SK-N-SH (cell line): ENCODE data around the gene MALAT1. TPM values are rescaled to one million over a fixed set of nuclear protein-coding genes. Genes with fewer than 3 reads are reported as not detected.

Experiments
- CTCF ChIA-PET: fragments of 300-600, 350-600 bp; formaldehyde crosslinking; extraction: SDS; loops from one replicate; lab custom pipeline; 2021; lab: Yijun Ruan, JAX
- POLR2A ChIA-PET: fragments of 350-600 bp; sonication (Branson Sonifier 250); formaldehyde crosslinking; extraction: SDS; loops from one replicate; lab custom pipeline; 2020; ENCODE audit warnings: antibody characterized with exemption, inconsistent platforms; lab: Yijun Ruan, JAX
- DNase-seq: peaks from one replicate; pipeline ENCODE4 v3.0.0; 2012
- H2AFZ ChIP-seq: fragments of 200-600 bp; sonication (generic); 2 replicates; pipeline ENCODE4 v1.8.1; 2016; ENCODE audit warnings: antibody characterized with exemption, mild to moderate bottlenecking, low read depth
- H3F3A ChIP-seq: fragments of 200-600 bp; sonication (generic); replicated peaks from 2 replicates; pipeline ENCODE3; 2016; ENCODE audit warnings: antibody characterized with exemption, mild to moderate bottlenecking; ENCODE audit not compliant: insufficient read depth
- H3K27ac ChIP-seq, 2 experiments: fragments of 200-500 bp in 1 of 2; fragments of 200-600 bp in 1 of 2; sonication (Bioruptor generic) in 1 of 2; sonication (generic), shearing (Covaris generic) in 1 of 2; 2 replicates each; pipeline versions ENCODE4 v1.5.1 to v1.6.1; 2014 to 2016; ENCODE audit warnings: low read depth in 2 of 2, inconsistent platforms in 1 of 2, low read length in 1 of 2, mild to moderate bottlenecking in 1 of 2, mixed read lengths in 1 of 2
- H3K27me3 ChIP-seq: fragments of 200-600 bp; sonication (generic), shearing (Covaris generic); 2 replicates; pipeline ENCODE4 v1.6.1; 2016; ENCODE audit warnings: mixed run types; ENCODE audit not compliant: insufficient read depth
- H3K36me3 ChIP-seq, 2 experiments: fragments of 200-500 bp in 1 of 2; fragments of 200-600 bp in 1 of 2; sonication (Bioruptor generic) in 1 of 2; sonication (generic) in 1 of 2; replicated peaks in 1 of 2; 2 replicates each; pipeline versions ENCODE3 to v1.5.1; 2014 to 2016; ENCODE audit warnings: low read length in 1 of 2, mild to moderate bottlenecking in 1 of 2; ENCODE audit not compliant: insufficient read depth in 2 of 2, control insufficient read depth in 1 of 2
- H3K4me1 ChIP-seq, 2 experiments: fragments of 200-500 bp in 1 of 2; fragments of 200-600 bp in 1 of 2; sonication (Bioruptor generic) in 1 of 2; sonication (generic), shearing (Covaris generic) in 1 of 2; 2 replicates each; pipeline versions ENCODE4 v1.5.1 to v1.6.1; 2014 to 2016; ENCODE audit warnings: low read depth in 1 of 2, low read length in 1 of 2, mixed run types in 1 of 2; ENCODE audit not compliant: insufficient read depth in 2 of 2, control insufficient read depth in 1 of 2
- H3K4me2 ChIP-seq: fragments of 200-600 bp; sonication (generic), shearing (Covaris generic); 2 replicates; pipeline ENCODE4 v1.6.1; 2017; ENCODE audit warnings: mixed run types
- H3K4me3 ChIP-seq, 2 experiments: fragments of 200-500 bp in 1 of 2; fragments of 200-600 bp in 1 of 2; sonication (Bioruptor generic) in 1 of 2; sonication (generic), shearing (Covaris generic) in 1 of 2; 2 replicates each; pipeline versions ENCODE4 v1.5.1 to v1.8.1; 2014 to 2016; ENCODE audit warnings: low read depth in 2 of 2, inconsistent platforms in 1 of 2, low read length in 1 of 2, mild to moderate bottlenecking in 1 of 2, mixed read lengths in 1 of 2, moderate library complexity in 1 of 2
- H3K79me2 ChIP-seq: fragments of 200-600 bp; sonication (generic); 2 replicates; pipeline ENCODE4 v1.8.1; 2017; ENCODE audit warnings: mild to moderate bottlenecking; ENCODE audit not compliant: insufficient read depth
- H3K9ac ChIP-seq: fragments of 200-600 bp; sonication (generic); 2 replicates; pipeline ENCODE4 v1.6.1; 2017; ENCODE audit warnings: mixed run types
- H3K9me2 ChIP-seq: fragments of 200-600 bp; sonication (generic); 2 replicates; pipeline ENCODE4 v1.6.1; 2017; ENCODE audit warnings: mixed run types
- H3K9me3 ChIP-seq: fragments of 200-600 bp; sonication (generic); 2 replicates; pipeline ENCODE4 v1.6.1; 2017; ENCODE audit warnings: mixed run types, mild to moderate bottlenecking, moderate library complexity
- H4K20me1 ChIP-seq: fragments of 200-600 bp; sonication (generic); 2 replicates; pipeline ENCODE4 v1.6.1; 2017; ENCODE audit warnings: mild to moderate bottlenecking, mixed run types; ENCODE audit not compliant: insufficient read depth
- EP300 ChIP-seq, 2 experiments: IDR thresholded peaks; 2 replicates each; pipeline versions ENCODE4 v1.4.0 to v1.6.1; 2012; ENCODE audit warnings: borderline replicate concordance in 1 of 2, low read depth in 1 of 2, low read length in 1 of 2
- MEF2A ChIP-seq: IDR thresholded peaks from 2 replicates; pipeline ENCODE4 v1.4.0; 2012; ENCODE audit warnings: low read depth, borderline replicate concordance
- NRF1 ChIP-seq: IDR thresholded peaks from 2 replicates; pipeline ENCODE4 v1.6.1; 2012; ENCODE audit warnings: low read depth, mild to moderate bottlenecking, low read length
- POLR2AphosphoS5 ChIP-seq: IDR thresholded peaks from 2 replicates; pipeline ENCODE4 v1.6.1; 2012; ENCODE audit warnings: low read depth, low read length
- RAD21 ChIP-seq: IDR thresholded peaks from 2 replicates; pipeline ENCODE4 v1.6.1; 2012; ENCODE audit warnings: mild to moderate bottlenecking, low read length
- RFX5 ChIP-seq: IDR thresholded peaks from 2 replicates; pipeline ENCODE4 v1.6.1; 2012; ENCODE audit warnings: mild to moderate bottlenecking, improper control_type of control experiment, low read length
- RXRA ChIP-seq: IDR thresholded peaks from 2 replicates; pipeline ENCODE4 v1.4.0; 2012; ENCODE audit warnings: low read depth, mild to moderate bottlenecking, borderline replicate concordance
- SIN3A ChIP-seq: IDR thresholded peaks from 2 replicates; pipeline ENCODE4 v1.6.1; 2012; ENCODE audit warnings: low read depth, mild to moderate bottlenecking, low read length, moderate library complexity, borderline replicate concordance
- TAF1 ChIP-seq: IDR thresholded peaks from 2 replicates; pipeline ENCODE4 v1.6.1; 2012; ENCODE audit warnings: low read depth, mild to moderate bottlenecking, low read length, moderate library complexity, borderline replicate concordance
- TEAD4 ChIP-seq: IDR thresholded peaks from 2 replicates; pipeline ENCODE4 v1.4.0; 2012; ENCODE audit warnings: mild to moderate bottlenecking, borderline replicate concordance; ENCODE audit not compliant: insufficient read depth
- USF2 ChIP-seq: fragments of 150-350 bp; IDR thresholded peaks from 2 replicates; pipeline ENCODE4 v1.6.1; 2017; ENCODE audit warnings: antibody characterized with exemption, low read length, low read depth, borderline replicate concordance
- WGBS: methylation state at CpG from one replicate; pipeline ENCODE4 v1.1.6; 2017; ENCODE audit warnings: low lambda C conversion rate; 5-methylcytosine and 5-hydroxymethylcytosine counted together
- polyA plus RNA-seq, 3 experiments: library from polyadenylated mRNA; depleted of rRNA; stranded (reverse); fragments of >200 nt; gene quantifications; 2 replicates each; pipeline ENCODE4 v1.2.3, GENCODE V29; 2012
- TF ChIP-seq, protein P1 (sequence below): IDR thresholded peaks from 2 replicates; pipeline ENCODE4 v1.4.0; 2012; ENCODE audit warnings: low read depth

MALAT1 gene
- polyA plus RNA-seq, 1 of the 3 experiments (the other 2 are of a cell fraction) = 285 TPM

- no peak overlapping the region for H2AFZ ChIP-seq
- H3K4me1 ChIP-seq = peaks cover 0 to 8% of the 10 kb centered on the region in 2 experiments; a peak in 1 of 4 replicates
- no peak for DNase-seq
- no peaks in the 10 kb centered on the region for H3K27me3 ChIP-seq
- no peaks in the 10 kb centered on the region for H4K20me1 ChIP-seq
- TF ChIP-seq RFX5 (no peak), POLR2AphosphoS5 (no peak), RAD21 (no peak), RXRA (no peak), MEF2A (no peak), EP300 (IDR thresholded peaks at IDR 0.05; ENCODE audit: borderline replicate concordance in 1 of 2, low read depth in 1 of 2, low read length in 1 of 2) (no peak), NRF1 (no peak)
- POLR2A ChIA-PET = no interaction called here
- H3K36me3 ChIP-seq = peaks cover 17 to 44% of the 10 kb centered on the region in 2 experiments
- peaks cover 14% of the 10 kb centered on the region for H3F3A ChIP-seq
- no peaks in the 10 kb centered on the region for H3K9me2 ChIP-seq
- no peak overlapping the region for H3K27ac ChIP-seq
- no peaks in the 10 kb centered on the region for H3K9me3 ChIP-seq
- no peak overlapping the region for H3K9ac ChIP-seq
- H3K79me2 ChIP-seq = 0 out of 2 replicates have a peak, but pooled peaks cover 6% of the 10 kb centered on the region
- over 99% methylated on average over 4 of the region's 4 CpGs for WGBS
- no peak overlapping the region for H3K4me3 ChIP-seq
- H3K4me2 ChIP-seq = no peak overlapping the region
- CTCF ChIA-PET = interaction anchor here (6.8 to 13.1 kb wide), 2 partner anchors 10 to 25 kb away, joined by 53 to 295 read pairs; partner anchors contain the start of genes EHBP1L1, FAM89B and ZNRD2
Observed at GRCh38 chr11:65545853-65546216, 47.0 kb downstream of the MALAT1 start.

GRCh38 chr11:65546217-65546958 lies 47.5 kb downstream of the MALAT1 start:
- Histone ChIP-seq H3K4me2 (no peak overlapping the region), H3K27me3 (no peaks in the 10 kb centered on the region), H3K4me1 (peaks cover 0 to 3% of the 10 kb centered on the region in 2 experiments; a peak in 1 of 4 replicates), H3K79me2 (0 out of 2 replicates have a peak, but pooled peaks cover 6% of the 10 kb centered on the region), H3K9me2 (no peaks in the 10 kb centered on the region), H3K4me3 (no peak overlapping the region), H2AFZ (no peak overlapping the region), H3F3A (peaks cover 8% of the 10 kb centered on the region), H3K9ac (no peak overlapping the region), H3K9me3 (no peaks in the 10 kb centered on the region), H3K27ac (no peak overlapping the region), H4K20me1 (0 out of 2 replicates have a peak, but pooled peaks cover 1% of the 10 kb centered on the region), H3K36me3 (peaks cover 21 to 50% of the 10 kb centered on the region in 2 experiments)
- 82% methylated on average over 44 of the region's 64 CpGs for WGBS
- ChIA-PET CTCF (interaction anchor here (0.8 to 13.1 kb wide), 3 partner anchors 10 to 38 kb away, joined by 3 to 295 read pairs (median 53); partner anchors contain the start of genes EHBP1L1, FAM89B and ZNRD2), POLR2A (no interaction called here)
- peak; percentile 88 for DNase-seq
- TF ChIP-seq RXRA = no peak
- TF ChIP-seq SIN3A = no peak
- no peak for TF ChIP-seq RAD21
- TF ChIP-seq TEAD4 = no peak
- TF ChIP-seq USF2 = no peak
- TF ChIP-seq TAF1 = no peak
- TF ChIP-seq, protein P1, sequence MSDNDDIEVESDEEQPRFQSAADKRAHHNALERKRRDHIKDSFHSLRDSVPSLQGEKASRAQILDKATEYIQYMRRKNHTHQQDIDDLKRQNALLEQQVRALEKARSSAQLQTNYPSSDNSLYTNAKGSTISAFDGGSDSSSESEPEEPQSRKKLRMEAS = no peak
